ENCODE data around the gene MARCHF3.

DNA sequence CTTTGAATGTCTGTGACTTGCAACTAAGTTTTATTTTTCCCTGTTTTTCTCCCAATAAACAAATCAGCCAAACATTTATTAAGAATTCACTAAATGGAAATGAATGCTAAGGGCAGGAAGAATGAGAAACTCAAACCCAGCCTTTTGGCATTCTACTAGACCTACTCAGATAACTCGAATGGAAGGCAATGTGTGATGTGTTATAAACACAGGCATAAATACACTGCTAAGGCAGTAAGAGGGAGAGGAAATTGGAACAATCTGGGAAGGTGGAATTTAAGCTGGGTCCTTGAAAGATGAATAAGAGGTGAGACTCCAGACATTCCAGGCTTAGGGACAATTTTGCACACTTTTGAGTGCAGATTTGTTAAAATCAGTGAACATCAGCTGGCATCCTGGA is 34.7 kb downstream of the MARCHF3 start:
- TF ChIP-seq, protein P1, sequence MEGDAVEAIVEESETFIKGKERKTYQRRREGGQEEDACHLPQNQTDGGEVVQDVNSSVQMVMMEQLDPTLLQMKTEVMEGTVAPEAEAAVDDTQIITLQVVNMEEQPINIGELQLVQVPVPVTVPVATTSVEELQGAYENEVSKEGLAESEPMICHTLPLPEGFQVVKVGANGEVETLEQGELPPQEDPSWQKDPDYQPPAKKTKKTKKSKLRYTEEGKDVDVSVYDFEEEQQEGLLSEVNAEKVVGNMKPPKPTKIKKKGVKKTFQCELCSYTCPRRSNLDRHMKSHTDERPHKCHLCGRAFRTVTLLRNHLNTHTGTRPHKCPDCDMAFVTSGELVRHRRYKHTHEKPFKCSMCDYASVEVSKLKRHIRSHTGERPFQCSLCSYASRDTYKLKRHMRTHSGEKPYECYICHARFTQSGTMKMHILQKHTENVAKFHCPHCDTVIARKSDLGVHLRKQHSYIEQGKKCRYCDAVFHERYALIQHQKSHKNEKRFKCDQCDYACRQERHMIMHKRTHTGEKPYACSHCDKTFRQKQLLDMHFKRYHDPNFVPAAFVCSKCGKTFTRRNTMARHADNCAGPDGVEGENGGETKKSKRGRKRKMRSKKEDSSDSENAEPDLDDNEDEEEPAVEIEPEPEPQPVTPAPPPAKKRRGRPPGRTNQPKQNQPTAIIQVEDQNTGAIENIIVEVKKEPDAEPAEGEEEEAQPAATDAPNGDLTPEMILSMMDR (conservative IDR thresholded peaks at IDR 0.05 in 1 of 2, IDR thresholded peaks at IDR 0.05 in 1 of 2; ENCODE audit: low read depth in 1 of 2, low read length in 2 of 2) = no peak
- no peak for TF ChIP-seq EZH2 (IDR thresholded peaks at IDR 0.05; ENCODE audit: low read length, missing control alignments)

Measured in fibroblast of lung (primary cell).